ENCODE measurements around the gene CHPF.

The CHPF gene

DNA sequence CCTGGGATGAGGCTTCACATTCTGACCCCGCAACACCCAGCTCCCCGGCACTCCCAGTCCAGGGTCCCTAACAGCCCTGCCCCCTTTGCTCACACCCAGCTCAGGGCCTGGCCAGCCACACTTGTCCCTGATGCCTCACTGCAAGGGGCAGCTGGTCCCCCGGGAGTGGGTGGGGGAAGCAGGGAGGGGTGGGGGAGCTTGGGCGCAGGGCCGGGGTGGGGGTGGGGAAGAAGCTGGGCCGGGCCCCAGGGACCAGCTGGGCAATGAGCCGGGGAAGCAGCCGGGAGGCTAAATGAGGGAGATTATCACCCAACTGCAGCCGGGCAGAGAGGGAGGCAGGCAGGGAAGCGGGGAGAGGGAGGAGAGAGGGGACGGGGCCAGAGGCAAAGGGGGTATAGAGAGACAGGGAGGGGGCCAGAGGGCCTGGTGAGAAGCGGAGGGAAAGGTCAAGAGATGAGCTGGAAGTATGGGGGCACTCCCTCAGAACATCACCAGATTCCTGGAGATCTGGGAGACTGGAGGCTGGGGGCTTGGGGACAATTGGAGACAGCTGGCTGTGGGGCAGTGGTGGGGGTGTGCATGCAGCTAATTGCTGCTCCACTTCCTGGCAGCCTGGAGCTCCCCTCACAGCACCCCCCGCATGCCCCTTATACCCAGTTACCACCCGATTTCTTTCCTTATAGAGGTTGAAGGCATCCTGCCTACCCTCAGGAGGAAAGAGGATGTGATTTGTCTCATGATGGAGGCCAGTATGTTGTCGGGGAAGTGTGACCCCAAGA is 31.9 kb downstream of the CHPF start:
- no peak for DNase-seq

DNA sequence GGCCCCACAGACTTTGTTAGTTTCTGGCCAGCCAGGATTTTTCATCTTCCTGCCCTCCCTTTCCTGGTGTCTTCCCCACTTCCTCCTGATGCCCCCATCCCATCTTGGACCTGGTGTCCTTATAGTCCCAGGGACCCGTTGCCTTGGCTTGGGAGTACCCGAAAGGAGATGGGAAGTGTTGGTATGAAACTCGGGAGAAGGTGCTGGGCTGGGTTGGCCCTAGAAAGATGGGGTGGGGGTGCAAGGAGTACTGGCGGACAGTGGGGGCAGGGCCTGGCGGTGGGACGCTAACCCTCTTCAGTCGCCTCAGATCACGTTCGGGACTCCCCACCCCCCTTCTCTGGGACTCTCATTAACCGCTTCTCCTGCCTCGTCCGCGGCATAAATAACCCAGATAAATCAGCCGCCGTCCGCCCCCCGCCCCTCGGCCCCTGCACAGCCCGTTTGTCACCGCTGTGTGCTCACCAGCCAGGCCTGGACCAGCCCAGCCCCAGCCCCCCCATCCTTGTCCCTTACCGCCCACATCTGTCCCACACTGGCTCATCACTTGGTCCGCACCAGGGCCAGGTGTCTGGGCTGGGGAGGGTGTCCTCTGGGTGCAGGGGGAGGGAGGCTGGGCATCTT is 33.0 kb downstream of the CHPF start:
- DNase-seq, result no peak

DNA sequence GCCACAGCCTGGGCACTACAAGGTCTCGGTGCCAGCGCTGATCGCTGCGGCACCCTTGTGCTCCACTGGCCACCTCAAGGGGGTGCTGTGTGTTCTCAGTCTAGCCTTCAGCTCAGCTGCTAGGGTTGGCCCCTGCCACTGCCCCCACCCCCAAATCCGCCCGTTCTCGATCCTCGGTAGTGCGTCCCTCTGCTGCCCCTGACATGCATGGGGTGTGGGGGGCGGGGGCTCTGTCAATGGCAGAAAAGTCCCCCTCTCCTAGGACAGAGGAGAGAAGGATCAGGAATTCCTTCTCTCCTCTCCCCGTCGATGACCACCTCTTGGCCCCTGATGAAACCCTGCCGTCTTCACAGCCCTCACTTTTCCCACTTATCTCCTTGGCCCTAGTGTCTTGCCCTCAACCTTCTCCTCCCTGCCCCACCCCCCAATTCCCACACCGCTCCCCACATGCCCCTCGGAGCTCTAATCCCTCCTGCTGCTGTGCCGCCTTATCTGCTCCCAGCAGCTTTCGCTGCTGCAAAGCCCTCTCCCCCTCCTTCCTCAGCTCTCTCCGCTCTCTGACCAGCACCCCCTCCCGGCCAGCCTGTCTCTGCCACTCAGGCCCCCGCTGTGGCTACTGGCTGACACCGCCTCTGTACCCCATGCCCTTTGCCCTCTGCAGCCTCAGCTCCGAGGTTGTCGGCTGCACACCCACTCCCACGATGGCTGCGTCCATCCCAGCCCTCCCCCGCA is 33.7 kb downstream of the CHPF start:
- DNase-seq, result no peak

DNA sequence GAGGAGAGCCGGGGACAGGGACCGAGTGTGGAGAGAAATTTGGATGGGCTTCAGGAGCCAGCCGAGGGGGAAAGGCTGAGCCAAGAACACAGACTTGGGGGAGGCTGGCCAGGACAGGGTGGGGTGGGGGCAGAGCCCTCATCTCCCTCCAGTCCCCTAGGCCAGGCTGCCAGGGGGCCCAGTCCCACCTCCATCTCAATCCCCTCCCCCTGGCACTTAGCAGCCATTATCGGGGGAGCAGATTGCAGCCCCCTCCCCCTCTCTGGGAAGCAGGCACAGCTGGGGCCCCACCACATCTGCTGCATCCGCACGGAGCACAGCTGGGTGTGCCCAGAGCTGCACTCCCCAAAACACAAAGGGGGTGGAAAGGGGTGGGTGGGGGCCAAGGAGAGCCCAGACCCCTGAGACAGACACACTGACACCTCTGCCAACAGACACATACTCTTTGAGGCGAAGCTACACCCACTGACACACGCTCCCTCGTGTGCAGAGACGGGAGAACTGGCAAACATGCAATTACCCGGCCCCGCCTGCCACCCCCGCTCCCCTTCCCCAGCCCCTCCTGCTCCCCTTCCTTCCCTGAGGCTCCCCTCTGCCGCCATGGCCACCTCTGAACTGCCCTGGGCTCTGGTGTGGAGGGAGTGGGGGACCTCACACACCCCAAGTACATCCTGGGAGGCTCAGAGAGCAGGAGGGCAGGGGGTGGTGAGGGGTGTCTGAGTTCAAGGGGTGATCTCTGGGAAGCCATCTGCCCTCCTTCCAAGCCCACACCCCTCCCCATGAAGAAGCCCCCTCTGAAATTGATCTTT is 34.4 kb downstream of the CHPF start:
- no peak for DNase-seq

DNA sequence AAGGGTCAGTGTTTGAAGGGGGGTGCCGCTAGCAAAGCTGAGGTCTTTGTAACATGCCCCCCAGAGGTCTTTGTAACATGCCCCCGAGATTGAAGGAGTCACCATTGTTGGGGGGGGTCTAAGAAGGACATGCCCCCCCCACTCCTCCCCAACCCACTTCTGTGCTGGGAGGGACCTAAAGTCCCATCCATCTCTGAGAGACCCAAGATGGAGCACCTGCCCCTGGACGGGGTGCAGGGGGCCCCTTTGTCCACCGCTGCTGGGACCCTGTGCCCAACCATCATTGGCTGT is 35.2 kb downstream of the CHPF start:
- DNase-seq, result no peak

DNA sequence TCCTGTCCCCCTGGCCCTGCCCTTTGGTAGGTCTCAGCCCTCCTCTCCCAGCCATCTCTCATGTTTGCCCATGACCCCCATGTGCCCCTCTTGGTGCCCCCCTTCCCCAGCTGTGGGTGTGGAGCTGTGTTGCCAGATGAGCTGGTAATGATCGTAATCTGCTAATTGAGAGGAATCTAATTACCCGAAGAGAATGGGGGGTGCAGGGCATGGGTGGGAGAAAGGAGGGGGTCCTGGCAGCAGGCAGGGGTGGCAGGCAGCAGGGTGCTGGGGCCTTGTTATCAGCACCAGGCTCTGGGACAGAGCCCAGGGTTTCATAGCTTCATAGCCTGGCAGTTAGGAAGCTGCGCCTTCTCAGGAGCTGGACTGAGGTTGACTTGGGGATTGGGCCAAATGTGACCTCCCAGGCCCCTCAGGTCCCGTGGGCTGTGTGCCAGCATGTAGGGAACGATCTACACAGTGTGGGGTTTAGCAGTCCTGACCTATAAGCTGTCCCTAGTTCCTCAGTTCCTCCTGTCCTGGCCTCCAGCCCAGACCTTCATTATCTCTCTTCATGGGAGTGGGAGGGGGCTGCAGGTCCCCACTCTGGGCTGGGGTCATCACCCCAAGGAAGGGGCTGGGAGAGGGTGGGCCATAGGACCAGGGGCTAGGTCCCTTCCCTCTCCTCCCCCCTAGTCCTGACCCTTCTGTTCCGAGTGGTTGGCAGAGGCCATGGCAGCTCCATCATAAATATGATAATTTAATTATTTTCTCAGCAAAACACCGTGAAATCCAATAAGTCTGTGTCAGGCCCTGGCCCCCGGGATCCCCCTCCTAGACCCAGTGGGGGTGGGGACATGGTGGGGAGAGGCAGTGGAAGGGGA is 35.8 kb downstream of the CHPF start:
- no peak for DNase-seq

DNA sequence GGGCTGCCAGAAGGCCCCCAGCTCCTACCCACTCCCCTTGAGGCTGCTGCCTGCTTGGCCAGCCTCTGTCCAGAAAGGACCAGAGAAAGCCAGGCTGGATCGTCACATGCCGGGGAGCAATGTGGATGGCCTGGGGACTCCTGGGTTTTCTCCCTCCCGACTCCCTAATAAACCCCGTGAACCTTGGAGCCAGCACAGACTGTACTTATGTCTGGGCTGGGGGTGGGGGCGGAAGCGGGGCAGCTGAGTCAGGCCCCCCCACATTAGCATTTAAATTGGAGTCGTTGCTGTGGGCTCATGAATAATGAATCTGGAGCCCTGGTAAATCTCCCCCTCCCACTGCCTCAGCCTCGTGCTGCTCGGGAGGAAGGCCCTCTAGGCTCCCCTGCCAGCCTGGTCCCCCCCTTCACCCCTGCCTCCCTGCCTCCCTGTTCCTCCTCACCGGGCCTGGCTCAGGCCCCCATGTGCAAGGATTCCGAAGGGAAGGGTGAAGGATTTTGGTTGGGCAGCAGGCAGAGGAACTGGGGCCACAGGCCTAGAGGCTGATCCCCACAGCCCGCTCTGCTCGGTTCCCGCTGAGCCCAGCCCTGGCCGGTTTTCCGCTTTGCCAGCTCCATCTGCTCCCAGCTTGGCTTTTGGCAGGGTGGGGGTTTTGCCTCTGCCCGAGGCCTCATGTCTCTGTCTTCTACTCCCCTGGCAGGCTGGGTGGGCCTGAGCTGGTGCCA is 36.6 kb downstream of the CHPF start:
- no peak for DNase-seq

DNA sequence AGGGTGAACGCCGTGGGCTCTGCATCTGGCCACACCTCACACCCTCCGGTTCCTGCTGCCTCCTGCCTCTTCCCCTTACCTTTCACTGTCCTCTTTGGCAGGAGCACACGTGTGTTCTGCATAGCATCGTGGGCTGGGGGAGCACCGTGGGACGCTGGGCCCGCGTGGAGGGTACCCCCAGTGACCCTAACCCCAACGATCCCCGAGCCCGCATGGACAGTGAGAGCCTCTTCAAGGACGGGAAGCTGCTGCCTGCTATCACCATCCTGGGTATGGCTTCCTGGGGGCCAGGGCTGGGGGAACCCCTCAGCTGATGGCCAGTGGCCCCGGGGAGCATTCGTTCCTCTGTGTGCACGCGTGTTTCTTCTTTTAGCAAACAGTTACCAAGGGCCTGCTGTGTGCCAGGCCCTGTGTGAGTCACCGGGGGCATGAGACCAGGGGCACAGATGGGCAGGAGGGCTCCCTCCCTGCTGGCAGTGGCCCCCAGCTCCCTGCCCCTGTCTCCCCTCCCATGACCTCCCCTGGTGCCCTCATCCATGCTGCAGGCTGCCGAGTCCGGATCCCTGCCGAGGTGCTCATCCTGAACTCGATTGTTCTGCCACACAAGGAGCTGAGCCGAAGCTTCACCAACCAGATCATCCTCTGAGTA is 37.3 kb downstream of the CHPF start:
- no peak for DNase-seq

DNA sequence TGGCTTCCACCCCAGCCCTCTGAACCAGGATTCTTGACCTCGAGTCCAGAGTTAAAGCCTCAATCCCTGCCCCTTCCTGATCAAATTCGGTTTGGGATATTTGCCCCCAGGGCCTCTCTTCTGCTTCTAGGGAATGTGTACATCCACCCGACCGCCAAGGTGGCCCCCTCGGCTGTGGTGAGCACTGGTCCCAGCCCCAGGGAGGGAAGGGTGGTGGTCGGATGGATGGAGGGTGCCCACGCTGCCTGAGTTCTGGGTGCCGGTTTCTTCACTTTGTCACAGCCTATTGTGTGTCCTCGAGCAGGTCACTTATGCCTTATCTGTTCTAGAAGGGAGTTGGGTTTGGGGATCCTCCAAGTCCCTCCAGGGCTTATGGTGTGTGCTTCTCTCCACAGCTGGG is 38.0 kb downstream of the CHPF start:
- DNase-seq, result no peak

DNA sequence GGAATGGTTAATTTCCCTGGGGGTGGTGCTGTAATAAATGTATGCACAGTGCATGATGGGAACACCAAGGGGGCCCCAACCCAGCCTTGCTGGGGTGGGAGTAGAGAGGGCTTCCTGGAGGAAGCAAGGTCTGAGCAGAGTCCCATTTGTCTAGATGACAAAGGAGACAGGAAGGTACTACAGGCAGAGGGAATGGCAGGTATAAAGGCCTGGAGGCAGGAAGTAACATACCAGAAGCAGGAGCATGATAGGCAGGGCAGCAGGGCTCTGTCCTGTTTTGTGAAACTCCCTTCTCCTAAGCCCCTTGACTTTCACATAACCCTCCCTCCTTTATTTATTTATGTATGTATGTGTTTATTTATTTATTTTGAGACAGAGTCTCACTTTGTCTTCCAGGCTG is 41.0 kb downstream of the CHPF start:
- DNase-seq, result no peak

DNA sequence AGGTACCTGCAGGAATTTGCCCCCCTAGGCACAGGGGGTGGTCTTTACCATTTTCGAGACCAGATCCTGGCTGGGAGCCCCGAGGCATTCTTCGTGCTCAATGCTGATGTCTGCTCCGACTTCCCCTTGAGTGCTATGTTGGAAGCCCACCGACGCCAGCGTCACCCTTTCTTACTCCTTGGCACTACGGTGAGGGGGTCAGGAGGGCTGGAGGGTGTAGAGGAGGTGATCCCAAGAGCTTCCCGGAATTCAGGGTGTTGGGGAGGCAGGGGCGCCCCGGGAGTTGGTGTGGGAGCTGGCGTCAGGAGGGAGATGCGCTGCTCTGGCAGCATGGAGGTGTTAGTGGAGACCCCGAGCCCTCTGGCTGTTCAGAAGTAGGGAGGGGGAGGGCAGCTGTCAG is 41.8 kb downstream of the CHPF start:
- no peak for DNase-seq

DNA sequence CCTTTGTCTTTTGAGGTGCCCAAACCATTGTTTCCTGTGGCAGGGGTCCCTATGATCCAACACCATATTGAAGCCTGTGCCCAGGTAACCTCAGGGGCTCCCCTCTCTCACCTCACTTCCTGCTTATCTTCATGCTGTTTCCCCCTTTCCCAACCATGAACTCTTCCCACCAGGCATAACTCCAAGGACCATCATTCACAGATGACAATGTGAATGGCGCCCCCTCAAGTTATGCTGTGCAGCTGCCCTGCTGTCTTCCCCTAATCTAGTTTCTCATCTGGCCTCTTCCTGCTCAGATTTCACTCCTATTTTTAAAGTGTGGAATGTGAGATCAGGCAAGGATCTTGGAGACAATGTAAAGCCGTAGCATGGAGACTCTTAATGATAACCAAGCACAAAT is 43.5 kb downstream of the CHPF start:
- DNase-seq, result no peak

DNA sequence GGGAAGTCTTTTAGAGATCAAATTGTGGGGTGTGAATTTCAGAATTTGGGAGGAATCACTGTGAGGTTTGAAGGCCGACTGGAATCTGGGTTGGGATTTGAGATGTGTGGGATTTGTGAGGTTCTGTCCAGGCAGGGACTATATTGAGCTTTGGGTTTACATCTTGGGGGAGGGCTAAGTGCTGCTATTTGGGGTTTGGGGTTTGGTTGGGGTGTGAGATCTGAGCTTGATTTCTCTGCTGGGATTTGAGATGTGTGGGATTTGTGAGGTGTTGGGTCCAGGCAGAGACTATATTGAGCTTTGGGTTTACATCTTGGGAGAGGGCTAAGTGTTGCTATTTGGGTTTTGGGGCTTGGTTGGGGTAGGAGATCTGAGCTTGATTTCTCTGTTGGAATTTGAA is 44.1 kb downstream of the CHPF start:
- no peak for DNase-seq

DNA sequence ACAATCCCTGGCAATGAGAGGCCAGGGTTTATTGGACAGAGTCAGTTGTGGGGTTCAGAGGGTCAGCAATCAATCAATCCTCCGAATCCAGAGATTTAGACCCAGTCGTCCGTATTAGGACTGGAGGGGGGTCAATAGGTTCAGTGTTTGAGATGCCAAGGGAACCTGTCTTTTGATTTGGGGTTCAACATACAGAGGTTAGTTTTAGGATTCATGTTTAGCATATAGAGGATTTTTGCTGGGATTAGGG is 44.6 kb downstream of the CHPF start:
- no peak for DNase-seq

DNA sequence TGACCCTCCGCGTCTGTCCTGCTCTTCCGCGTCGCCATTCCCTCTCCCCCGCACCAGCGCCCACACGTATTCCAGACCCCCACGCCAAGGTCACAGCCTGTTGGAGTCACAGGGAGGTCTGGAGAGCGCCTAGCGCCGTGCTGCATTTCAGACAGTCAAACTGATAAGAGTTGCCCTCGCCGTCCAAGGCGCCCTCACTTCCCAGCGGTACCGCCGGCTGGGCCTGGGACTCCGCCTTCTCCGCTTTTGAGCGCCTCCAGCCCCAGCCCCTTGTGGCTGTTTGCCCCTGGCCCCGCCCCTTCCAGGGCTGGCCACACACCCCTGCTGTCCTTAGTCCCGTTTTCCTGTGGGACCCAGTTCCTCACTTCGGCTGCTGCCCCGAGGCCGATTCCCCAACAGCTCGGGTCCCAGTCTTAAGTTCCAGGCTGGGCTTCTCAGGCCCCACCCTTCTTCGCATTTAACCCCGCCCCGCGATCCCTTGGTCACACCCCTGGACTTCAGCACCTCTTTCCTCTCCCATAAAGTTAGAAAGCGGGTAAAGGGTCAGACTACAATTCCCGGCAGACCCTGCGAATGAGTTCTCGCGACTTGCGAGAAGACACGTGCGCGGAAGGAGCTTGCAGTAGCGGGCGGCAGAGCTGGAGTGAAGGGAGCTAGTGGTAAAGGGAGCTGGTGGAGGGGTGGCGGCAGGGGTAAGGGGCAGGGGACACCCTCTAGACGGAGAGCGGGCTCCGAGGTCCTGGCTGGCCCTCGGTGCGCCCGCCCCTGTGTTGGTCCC is 45.1 kb downstream of the CHPF start, which contains the start of gene GMPPA:
Gene GMPPA (plus strand): TSS at position 612 of the 778 bp plus-strand sequence. CDS start 1,085 bp downstream, outside the sequence.
- peak; percentile 96 for DNase-seq

DNA sequence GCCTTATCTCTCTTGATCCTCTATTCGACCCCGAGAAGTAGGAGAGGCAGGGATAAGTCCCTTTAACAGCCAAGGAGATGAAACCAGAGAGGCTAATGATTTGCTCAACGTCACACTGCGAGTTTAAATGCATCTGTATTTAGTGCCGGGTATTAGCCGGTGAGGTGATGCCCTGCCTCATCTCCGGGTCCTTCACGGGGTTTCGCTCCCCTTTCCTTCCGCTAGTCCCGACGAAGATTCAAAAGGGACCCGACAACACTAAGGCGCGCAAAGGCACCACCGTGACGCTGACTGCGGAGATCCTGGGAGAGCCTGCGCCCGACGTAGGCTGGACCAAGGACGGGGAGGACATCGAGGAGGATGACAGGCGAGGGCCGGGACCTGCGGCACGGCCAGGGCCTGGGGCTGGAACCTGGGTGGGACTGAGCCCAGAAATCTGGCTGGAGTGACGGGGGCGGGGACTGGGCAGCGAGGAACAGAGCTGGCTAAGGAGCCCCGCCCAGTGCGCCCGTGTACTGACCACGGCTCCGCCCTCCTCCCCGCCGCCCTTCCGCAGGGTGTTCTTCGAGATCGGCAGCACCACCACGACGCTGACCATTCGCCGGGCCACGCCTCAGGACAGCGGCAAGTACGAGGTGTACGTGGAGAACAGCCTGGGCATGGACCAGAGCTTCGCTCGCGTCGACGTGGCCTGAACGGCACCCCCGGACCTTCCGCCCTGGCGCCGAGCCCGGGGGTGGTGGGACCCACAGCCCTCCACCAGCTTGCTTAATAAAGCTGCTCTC is 45.9 kb downstream of the CHPF start:
- DNase-seq, result peak; percentile 61

DNA sequence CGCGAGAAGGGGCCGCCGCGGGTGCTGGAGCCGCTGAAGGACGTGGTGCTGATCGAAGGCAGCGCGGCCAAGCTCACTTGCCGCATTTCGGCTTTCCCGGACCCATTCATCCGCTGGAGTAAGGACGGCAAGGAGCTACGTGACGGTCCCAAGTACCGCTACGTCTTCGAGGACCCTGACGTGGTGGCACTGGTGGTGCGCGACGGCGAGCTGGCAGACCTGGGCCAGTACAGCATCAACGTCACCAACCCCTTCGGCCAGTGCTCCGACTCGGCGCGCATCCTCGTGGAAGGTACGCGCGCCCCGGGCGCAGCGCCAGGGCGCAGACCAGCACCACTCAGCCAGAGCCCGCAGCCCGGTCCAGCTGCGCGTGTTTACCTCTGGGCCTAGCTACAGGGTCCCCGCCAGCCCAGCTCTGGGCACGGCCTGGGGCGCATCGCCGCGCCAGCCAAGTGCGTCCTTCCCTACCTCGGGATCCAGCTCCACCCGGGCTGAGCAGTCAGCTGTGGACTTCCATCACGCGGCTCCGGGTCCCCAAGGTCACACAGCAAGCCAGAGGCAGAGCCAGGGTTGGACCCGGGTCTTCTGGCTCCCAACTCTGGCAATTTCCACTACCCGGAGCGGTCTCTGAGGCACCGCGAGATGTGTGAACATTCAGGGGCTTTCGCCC is 46.6 kb downstream of the CHPF start:
- DNase-seq, result no peak

DNA sequence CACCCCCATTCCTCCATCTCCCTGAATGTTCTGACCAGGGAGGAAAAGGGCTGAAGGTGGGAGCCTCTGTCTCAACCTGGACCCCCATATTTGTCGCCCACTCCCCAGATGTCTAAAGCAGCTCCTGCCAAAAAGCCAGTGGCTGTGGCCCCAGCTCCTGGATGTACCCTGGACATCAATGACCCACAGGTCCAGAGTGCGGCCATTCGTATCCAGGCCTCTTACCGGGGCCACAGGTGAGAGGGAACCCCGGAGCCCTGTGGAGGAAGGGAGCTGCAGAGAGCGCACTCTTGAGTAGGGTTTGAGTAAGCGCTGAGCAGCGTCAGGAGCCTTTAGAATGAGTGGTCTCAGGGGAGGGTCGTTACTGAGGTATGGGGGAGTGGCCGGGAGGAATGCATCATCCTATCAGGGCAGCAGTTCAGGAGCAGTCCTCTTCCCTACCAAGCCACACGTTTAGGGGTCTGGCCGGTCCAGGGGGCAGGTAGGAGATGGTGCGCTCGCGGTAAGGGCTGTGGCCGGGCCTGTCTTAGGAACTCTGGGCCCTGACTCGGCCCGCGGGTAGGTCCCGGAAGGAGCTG is 47.3 kb downstream of the CHPF start:
- no peak for DNase-seq
